Glomerular visceral epithelial cell (primary cell): ENCODE measurements around the gene SLC30A2.
"Not testable (repeated sequence)": the region's sequence is repeated elsewhere in the genome, so short reads cannot be mapped to it uniquely, and the experiment has no call there.

Source experiments
- DNase-seq: peaks from one replicate; pipeline ENCODE4 v3.0.0-alpha.2; 2016; ENCODE audit errors: extremely low spot score

The SLC30A2 gene

GRCh38 chr1:26045722-26046245 lies at the start of gene SLC30A2:
SLC30A2 (minus strand) TSS chr1:26046118; CDS start chr1:26045896, 222 bp downstream.
- DNase-seq, result no peak

- DNase-seq, result peak; percentile 12
These were observed 48.9 kb upstream of the SLC30A2 start for GRCh38 chr1:26094677-26095383.

GRCh38 chr1:26094076-26094669 lies 48.3 kb upstream of the SLC30A2 start:
- DNase-seq, result no peak

GRCh38 chr1:26093569-26093968 lies 47.7 kb upstream of the SLC30A2 start:
- not testable (repeated sequence) for DNase-seq

GRCh38 chr1:26092422-26092821 lies 46.5 kb upstream of the SLC30A2 start:
- DNase-seq, result no peak

GRCh38 chr1:26090893-26091292 lies 45.0 kb upstream of the SLC30A2 start:
- DNase-seq, result no peak

GRCh38 chr1:26089125-26089524 lies 43.2 kb upstream of the SLC30A2 start:
- DNase-seq, result no peak

- DNase-seq, result no peak
These were observed 38.9 kb upstream of the SLC30A2 start for GRCh38 chr1:26084844-26085243.

GRCh38 chr1:26084091-26084561 lies 38.2 kb upstream of the SLC30A2 start:
- no peak for DNase-seq

GRCh38 chr1:26083208-26083607 lies 37.3 kb upstream of the SLC30A2 start:
- no peak for DNase-seq

GRCh38 chr1:26082020-26082350 lies 36.1 kb upstream of the SLC30A2 start:
- DNase-seq, result no peak

- peak; percentile 42 for DNase-seq
These were observed 35.5 kb upstream of the SLC30A2 start for GRCh38 chr1:26081267-26082019.

- no peak for DNase-seq
These were observed 34.3 kb upstream of the SLC30A2 start for GRCh38 chr1:26079960-26080814.

- DNase-seq, result no peak
These were observed 33.3 kb upstream of the SLC30A2 start for GRCh38 chr1:26079178-26079563.

GRCh38 chr1:26078286-26079177 lies 32.6 kb upstream of the SLC30A2 start:
- no peak for DNase-seq

- no peak for DNase-seq
These were observed 31.6 kb upstream of the SLC30A2 start for GRCh38 chr1:26077524-26077923.

GRCh38 chr1:26075421-26076144 lies 29.7 kb upstream of the SLC30A2 start:
- no peak for DNase-seq

- no peak for DNase-seq
These were observed 26.4 kb upstream of the SLC30A2 start for GRCh38 chr1:26072305-26072704.

- no peak for DNase-seq
These were observed 25.0 kb upstream of the SLC30A2 start for GRCh38 chr1:26070963-26071342.
